SH-SY5Y (cell line): ENCODE data around the gene PACS1.

Experiments used
- GATA2 ChIP-seq: IDR thresholded peaks from 2 replicates; pipeline ENCODE4 v1.6.1; 2011; ENCODE audit warnings: mild to moderate bottlenecking, low read depth, low read length
- GATA3 ChIP-seq: IDR thresholded peaks from 2 replicates; pipeline ENCODE4 v1.6.1; 2011; ENCODE audit warnings: low read depth, mild to moderate bottlenecking, low read length, moderate library complexity

Gene PACS1

GRCh38 chr11:66044757-66045156 lies 25.3 kb upstream of the PACS1 start:
- no peak for TF ChIP-seq GATA3
- no peak for TF ChIP-seq GATA2

GRCh38 chr11:66045177-66045639 lies 24.9 kb upstream of the PACS1 start:
- TF ChIP-seq GATA2 (no peak), GATA3 (no peak)

- TF ChIP-seq GATA2 (no peak), GATA3 (no peak)
Measured at GRCh38 chr11:66046901-66047300, 23.2 kb upstream of the PACS1 start.

- no peak for TF ChIP-seq GATA3
- no peak for TF ChIP-seq GATA2
Measured at GRCh38 chr11:66047541-66048365, 22.3 kb upstream of the PACS1 start.

- TF ChIP-seq GATA3 (no peak), GATA2 (no peak)
Measured at GRCh38 chr11:66048547-66049323, 21.3 kb upstream of the PACS1 start, which contains the start of gene GAL3ST3. Gene GAL3ST3, minus strand, starts transcription at chr11:66049161. Its CDS starts 3,746 bp downstream, at chr11:66045415.

- TF ChIP-seq GATA3: no peak
- no peak for TF ChIP-seq GATA2
Measured at GRCh38 chr11:66050581-66051231, 19.4 kb upstream of the PACS1 start.

GRCh38 chr11:66051371-66051765 lies 18.7 kb upstream of the PACS1 start:
- TF ChIP-seq GATA2 (no peak), GATA3 (no peak)

- TF ChIP-seq GATA3 (no peak), GATA2 (no peak)
Measured at GRCh38 chr11:66051766-66052663, 18.1 kb upstream of the PACS1 start, which contains the start of gene SF3B2. Gene SF3B2, plus strand, starts transcription at chr11:66052364. Its CDS starts 21 bp downstream, at chr11:66052385.

- TF ChIP-seq GATA3 (no peak), GATA2 (no peak)
Measured at GRCh38 chr11:66052664-66052982, 17.4 kb upstream of the PACS1 start.

GRCh38 chr11:66055021-66055420 lies 15.1 kb upstream of the PACS1 start:
- TF ChIP-seq GATA3 (no peak), GATA2 (no peak)

- no peak for TF ChIP-seq GATA3
- no peak for TF ChIP-seq GATA2
Measured at GRCh38 chr11:66056501-66056900, 13.6 kb upstream of the PACS1 start.

GRCh38 chr11:66059966-66060680 lies 9.9 kb upstream of the PACS1 start:
- TF ChIP-seq GATA2: no peak
- TF ChIP-seq GATA3: no peak

GRCh38 chr11:66061268-66061667 lies 8.8 kb upstream of the PACS1 start:
- TF ChIP-seq GATA2 (no peak), GATA3 (no peak)
